GM19351 (cell line): ENCODE results near the gene C22orf23.

ENCODE experiments used
- ATAC-seq: cut with Tn5 transposase; IDR thresholded peaks from one replicate; pipeline ENCODE4 v1.9.1; 2021; ENCODE audit warnings: mild to moderate bottlenecking, moderate library complexity; ENCODE audit not compliant: unreplicated experiment

C22orf23 gene

DNA sequence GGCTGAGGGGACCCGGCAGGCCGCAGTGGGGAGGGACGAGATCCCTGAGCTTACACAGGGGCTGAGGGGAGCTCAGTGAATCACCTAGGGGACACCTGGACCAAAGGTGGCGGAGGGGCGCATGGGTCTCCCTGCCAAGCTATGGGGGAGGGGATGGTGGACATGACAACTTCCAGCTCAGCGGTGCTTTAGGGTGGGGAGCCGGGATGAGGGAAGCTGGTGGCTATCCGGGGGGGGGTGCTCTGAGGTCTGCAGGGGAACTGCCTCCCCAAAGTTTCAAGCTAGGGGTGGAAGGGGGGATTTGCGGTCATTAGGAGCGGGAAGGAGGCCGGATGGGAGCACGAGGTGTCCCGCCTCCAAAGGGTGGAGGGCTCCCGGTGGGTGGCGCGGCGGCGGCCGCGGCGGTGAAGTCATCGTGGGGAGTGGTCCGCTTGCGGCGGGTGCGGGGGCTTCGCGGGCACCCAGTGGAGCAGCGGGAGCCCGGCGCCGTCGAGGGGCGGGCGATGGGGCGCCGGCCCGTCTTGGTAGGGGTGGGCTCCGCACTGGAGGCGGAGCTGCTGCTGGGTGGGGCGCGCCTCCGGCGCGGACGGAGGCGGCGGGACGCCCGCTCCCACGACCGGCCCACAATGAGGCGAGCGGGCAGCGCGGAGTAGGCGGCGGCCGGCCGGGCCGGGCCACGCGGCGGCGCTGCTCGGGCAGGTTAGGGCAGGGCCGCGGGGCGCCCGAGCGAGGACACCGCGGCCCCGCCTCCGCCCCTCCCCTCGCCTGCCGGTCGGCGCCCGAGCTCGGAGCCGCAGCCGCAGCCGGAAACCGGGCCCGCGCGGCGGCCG is 47.7 kb downstream of the C22orf23 start, which contains the start of gene MICALL1:
Gene MICALL1, plus strand, starts transcription at position 764 of the 830 bp plus-strand sequence. CDS start 126 bp downstream, outside the sequence.
- peak; percentile 81 for ATAC-seq

DNA sequence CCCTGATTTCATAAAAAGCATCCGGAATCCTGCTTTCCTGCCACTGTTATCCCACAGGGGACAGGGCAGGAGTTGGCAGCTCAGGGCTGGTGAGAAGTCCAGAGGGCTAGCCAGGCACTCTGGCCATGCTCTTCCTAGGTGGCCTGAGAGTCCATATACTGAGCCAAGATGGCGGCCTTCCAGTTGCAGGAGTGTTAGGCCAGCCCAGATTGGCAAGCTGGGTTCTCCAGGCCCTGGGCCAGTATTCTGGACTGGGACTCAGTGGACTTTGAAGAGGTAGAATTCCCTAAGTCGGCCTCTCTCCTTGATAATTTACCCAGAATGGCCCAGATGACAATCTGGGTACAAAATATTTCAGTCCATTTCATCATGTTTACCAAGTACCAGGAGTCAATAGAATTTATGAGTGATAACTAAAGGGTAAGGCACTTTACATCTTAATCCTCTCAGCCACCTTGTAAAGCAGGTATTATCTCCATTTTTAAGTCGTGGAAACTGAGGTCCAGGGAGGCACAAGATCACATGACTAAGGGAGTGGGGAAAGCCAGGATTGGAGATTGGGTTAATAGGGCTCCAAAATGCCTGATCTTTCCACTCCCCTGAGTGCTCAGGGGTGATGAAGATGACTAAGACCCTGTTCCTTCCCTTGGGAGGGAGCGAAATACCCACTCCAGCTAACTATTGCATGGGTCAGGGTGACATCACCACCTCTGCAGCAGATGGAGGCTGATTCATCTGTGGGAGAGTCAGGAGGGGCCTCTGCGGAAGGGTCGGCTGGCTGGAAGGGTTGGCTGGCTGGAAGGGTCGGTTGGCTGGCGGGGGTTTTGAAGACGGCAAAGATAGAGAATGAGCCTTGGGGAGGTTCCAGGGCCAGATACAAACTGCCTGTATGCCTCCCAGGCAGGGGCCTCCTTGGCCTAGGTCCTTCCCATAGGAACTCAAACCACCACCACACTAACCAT is 48.5 kb downstream of the C22orf23 start:
- no peak for ATAC-seq

DNA sequence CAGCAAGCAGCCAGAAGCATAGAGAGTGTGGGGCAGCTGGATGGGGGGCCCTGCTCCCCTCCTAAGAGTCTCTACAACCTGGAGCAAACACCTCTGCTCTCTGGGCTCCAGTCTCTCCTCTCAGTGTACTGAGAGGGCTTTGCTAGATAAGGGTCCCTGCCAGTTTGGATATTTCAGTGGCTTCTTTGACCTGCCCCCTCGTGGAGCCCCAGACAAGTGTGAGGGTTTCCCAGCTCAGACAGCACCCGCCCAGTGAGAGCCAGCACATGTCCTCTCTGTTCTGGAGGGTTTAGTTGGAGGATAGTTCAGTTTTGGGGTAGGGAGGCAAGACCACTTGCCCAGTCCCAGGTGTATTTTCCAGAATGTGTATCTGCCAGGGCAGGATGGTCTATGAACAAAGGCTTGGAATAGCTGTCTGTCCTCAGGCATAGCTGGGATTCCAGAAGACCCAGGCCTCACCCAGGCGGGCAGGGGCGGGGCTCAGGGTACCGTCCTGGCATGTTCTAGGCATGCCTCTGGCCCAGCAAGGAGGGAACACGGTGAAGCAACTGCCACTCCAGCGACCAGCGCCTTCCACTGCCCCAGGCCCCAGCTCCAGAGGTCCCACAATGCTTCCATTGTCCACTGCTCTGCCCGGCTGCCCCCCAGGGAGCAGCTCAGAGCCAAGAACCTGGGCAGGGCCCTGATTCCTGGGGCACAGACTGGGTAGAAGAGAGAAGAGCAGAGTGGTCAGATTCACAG is 54.8 kb downstream of the C22orf23 start:
- no peak for ATAC-seq

DNA sequence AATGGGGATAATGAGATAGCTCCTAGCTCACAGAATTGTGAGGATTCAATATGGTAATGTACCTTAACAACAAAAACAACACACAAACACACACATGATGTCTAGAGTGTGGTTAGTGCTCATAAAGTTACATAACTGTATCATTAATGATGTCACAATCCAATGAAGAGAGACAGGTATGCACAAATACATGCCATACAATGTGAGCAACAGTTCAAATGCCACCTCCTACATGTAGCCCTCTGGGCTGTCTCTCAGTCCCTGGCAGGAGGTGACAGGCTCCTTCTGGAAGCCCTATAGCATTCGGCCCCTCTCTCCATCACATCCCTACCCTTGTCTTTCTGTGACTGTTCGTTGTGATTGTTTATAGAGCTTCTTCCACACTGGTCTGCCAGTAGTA is 55.6 kb downstream of the C22orf23 start:
- ATAC-seq = no peak

DNA sequence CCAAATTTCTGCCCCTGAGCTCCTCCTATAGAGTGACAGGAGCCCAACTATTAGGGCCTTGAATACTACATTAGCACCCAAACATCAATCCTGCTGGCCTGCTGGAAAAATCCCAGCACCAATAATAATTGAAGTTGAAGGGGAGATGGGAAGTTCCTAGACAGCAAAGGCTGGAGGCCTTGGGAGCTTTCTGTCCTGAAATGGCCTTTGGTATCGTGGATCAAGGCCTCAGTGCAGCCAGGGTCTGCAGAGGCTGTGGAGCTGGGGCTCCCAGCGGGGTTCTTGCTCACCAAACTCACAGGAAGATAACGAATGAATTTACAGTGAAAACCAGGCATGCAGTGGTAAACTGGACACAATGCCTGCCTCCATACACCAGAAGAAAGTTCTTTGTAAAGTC is 56.5 kb downstream of the C22orf23 start:
- ATAC-seq = no peak

DNA sequence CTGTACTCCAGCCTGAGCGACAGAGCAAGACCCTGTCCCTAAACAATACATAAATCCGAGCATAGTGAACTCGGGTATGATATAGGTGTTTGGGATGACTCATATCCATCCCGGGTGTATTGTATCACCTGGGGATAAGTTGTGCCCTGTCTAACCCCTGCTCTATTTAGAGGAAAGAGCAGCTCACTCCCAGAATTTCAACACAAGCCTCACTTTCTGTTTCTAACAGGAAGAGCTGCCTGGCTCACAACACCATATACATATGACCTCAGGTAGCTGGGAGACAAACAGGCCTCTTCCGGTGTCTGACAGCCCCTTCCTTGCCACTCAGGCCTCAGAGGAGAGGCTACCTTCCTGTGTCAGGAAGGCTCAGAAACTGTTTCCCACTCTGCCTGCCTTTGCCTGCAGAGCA is 57.2 kb downstream of the C22orf23 start:
- no peak for ATAC-seq

DNA sequence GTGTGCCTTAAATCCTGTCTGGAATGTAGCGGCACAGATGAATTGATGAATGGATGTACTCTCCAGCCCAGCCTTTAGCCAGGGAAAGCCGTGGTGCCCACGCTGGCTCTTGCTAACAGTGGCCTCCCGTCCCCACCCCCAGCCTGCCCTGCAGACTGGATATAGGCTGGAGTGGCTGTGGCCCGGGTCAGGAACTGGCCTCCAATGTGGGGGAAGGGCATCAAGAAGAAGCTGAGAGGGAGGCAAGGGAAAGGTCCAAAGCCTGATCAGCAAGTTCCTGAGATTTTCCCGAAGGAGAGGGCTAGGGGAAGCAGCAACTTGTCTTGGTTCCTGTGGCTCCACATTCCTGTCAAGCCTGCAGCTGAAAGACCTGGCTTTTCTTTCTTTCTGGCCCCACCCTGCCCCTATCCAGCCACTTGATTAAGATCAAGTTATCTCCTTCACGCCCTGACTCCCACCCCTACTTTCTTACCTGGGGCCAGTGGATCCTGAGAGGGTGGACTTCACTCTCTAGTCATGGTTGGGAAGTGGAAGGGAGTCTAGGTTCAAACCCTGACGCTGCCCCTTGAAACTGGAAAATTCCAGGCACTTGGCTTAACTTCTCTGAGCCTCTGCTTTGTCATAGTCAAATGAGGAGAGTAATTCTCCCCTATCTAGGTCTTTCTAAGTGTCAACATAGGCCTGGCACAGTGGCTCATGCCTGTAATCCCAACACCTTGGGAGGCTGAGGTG is 58.3 kb downstream of the C22orf23 start:
- no peak for ATAC-seq

DNA sequence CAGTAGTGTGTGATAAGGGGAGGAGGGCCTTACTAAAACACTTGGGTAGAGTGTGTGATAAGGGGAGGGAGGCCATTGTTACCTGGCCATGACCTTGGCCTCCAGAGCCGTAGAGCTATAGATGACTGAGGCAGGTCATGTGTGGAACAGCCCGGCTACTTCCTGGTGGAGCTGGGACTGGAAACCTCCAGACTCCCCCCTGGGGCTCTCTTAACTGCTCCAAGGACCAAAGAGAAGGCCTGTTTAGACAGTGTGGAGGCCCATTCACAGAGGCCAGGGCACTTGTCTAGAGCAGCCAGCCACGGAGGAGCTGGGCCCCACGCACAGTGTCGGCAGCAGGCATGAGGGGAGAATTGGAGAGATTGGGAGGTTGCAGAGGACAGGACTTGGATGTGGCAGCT is 59.8 kb downstream of the C22orf23 start:
- no peak for ATAC-seq
